K562 (cell line): ENCODE data around the gene DAPP1. TPM values are rescaled to one million over a fixed set of nuclear protein-coding genes. Genes with fewer than 3 reads are reported as not detected.
A peak's percentile ranks its signal among the peaks of the same experiment; 100 is the strongest.

Source experiments
- ATAC-seq: fragments of 200-7000 bp; cut with Tn5 transposase; 3 replicates; pipeline ENCODE4 v1.9.1; 2020; ENCODE audit warnings: moderate library complexity
- BruUV-seq: library from RNA; stranded (reverse); fragments of 400-500 nt; replicated peaks from 2 replicates; lab custom pipeline; 2021; lab: Mats Ljungman, UMichigan
- CTCF ChIA-PET: fragments of 300-600 bp; formaldehyde crosslinking; extraction: SDS; loops from one replicate; lab custom pipeline; 2021; ENCODE audit warnings: low intra/inter-chr PET ratio; lab: Yijun Ruan, JAX
- POLR2A ChIA-PET: fragments of 300-600, 350-650 bp; sonication (Branson Sonifier 250); formaldehyde crosslinking; extraction: SDS; loops from one replicate; lab custom pipeline; 2021; ENCODE audit warnings: antibody characterized with exemption, inconsistent platforms; lab: Yijun Ruan, JAX
- DNase-seq, 4 experiments: peaks; one replicate each; pipeline versions ENCODE4 v3.0.0 to v3.0.0-alpha.2; 2011 to 2018; ENCODE audit warnings: low spot score in 3 of 4, mixed read lengths in 3 of 4; ENCODE audit errors: extremely low read depth in 1 of 4
- FAIRE-seq: peaks from 2 replicates; lab custom pipeline; 2011; peaks lifted over from hg19 to GRCh38; lab: Jason Lieb, UNC
- H2AFZ ChIP-seq: 2 replicates; pipeline ENCODE4 v1.6.0; 2011; ENCODE audit warnings: low read depth, low read length, control low read depth, inconsistent platforms
- H3K27ac ChIP-seq: fragments of 200-600 bp; 3 replicates; pipeline ENCODE4 v1.8.0; 2011; ENCODE audit warnings: low read depth, mild to moderate bottlenecking, control low read depth, inconsistent platforms, low read length, moderate library complexity, mixed read lengths; ENCODE audit errors: extremely low read depth
- H3K27me3 ChIP-seq, 2 experiments: fragments of 300-600 bp in 1 of 2; 2 replicates in 1 of 2; 3 replicates in 1 of 2; pipeline versions ENCODE4 v1.6.0 to v1.8.0; 2011; ENCODE audit warnings: inconsistent platforms in 2 of 2, low read length in 2 of 2, mild to moderate bottlenecking in 1 of 2, mixed read lengths in 1 of 2, moderate library complexity in 1 of 2; ENCODE audit not compliant: control insufficient read depth in 2 of 2, insufficient read depth in 2 of 2
- H3K36me3 ChIP-seq: fragments of 300-600 bp; 3 replicates; pipeline ENCODE4 v1.8.0; 2011; ENCODE audit warnings: mild to moderate bottlenecking, low read length, inconsistent platforms; ENCODE audit not compliant: control insufficient read depth, insufficient read depth
- H3K4me1 ChIP-seq, 2 experiments: fragments of 200-600 bp in 1 of 2; replicated peaks in 1 of 2; 2 replicates in 1 of 2; 3 replicates in 1 of 2; pipeline versions ENCODE4 v1.5.1 to v1.8.0; 2011; ENCODE audit warnings: inconsistent platforms in 2 of 2, low read length in 2 of 2, mild to moderate bottlenecking in 1 of 2, mixed read lengths in 1 of 2, moderate library complexity in 1 of 2; ENCODE audit not compliant: control insufficient read depth in 2 of 2, insufficient read depth in 2 of 2
- H3K4me2 ChIP-seq: 2 replicates; pipeline ENCODE4 v1.6.1; 2011; ENCODE audit warnings: low read length, control low read depth, inconsistent platforms, mixed read lengths; ENCODE audit not compliant: insufficient read depth
- H3K4me3 ChIP-seq: fragments of 200-600 bp; sonication (generic), shearing (Covaris generic); 2 replicates; pipeline ENCODE4 v1.5.1; 2016; ENCODE audit warnings: control low read depth, inconsistent platforms
- H3K79me2 ChIP-seq: fragments of 200-600 bp; 3 replicates; pipeline ENCODE4 v1.8.0; 2011; ENCODE audit warnings: low read length, inconsistent platforms; ENCODE audit not compliant: control insufficient read depth, insufficient read depth
- H3K9ac ChIP-seq, 2 experiments: 2 replicates each; pipeline versions ENCODE4 v1.6.0 to v1.6.1; 2011; ENCODE audit warnings: low read depth in 2 of 2, low read length in 2 of 2, control low read depth in 1 of 2, inconsistent platforms in 1 of 2, mild to moderate bottlenecking in 1 of 2, mixed read lengths in 1 of 2; ENCODE audit not compliant: insufficient read depth in 1 of 2
- H3K9me1 ChIP-seq: one replicate; pipeline ENCODE4 v1.6.0; 2011; ENCODE audit warnings: inconsistent platforms, mild to moderate bottlenecking, low read length, moderate library complexity; ENCODE audit not compliant: control insufficient read depth, insufficient read depth
- H3K9me3 ChIP-seq: replicated peaks from 2 replicates; pipeline ENCODE4 v1.5.1; 2011; ENCODE audit warnings: low read depth, low read length, inconsistent platforms; ENCODE audit not compliant: control insufficient read depth, insufficient read depth
- H4K20me1 ChIP-seq: replicated peaks from 2 replicates; pipeline ENCODE4 v1.6.1; 2011; ENCODE audit warnings: low read length, inconsistent platforms, mixed read lengths; ENCODE audit not compliant: control insufficient read depth, insufficient read depth
- ADNP ChIP-seq: fragments of 200-800 bp; sonication (Bioruptor generic); IDR thresholded peaks from 2 replicates; pipeline ENCODE4 v1.6.1; 2016; ENCODE audit warnings: missing genetic modification characterization, missing compliant biosample characterization
- ATF4 ChIP-seq: fragments of 450-650 bp; formaldehyde crosslinking; IDR thresholded peaks from 2 replicates; pipeline ENCODE4 v1.4.0; 2022; ENCODE audit warnings: mild to moderate bottlenecking, moderate library complexity
- CXXC5 ChIP-seq: fragments of 250-450 bp; sonication (Bioruptor Pico); IDR thresholded peaks from 2 replicates; pipeline ENCODE4 v1.8.0; 2022; ENCODE audit warnings: inconsistent platforms, mild to moderate bottlenecking, moderate library complexity
- ETS1 ChIP-seq: conservative IDR thresholded peaks from 2 replicates; pipeline ENCODE4 v1.6.1; 2011; ENCODE audit warnings: low read depth, mild to moderate bottlenecking, low read length; ENCODE audit not compliant: control insufficient read depth
- HCFC1 ChIP-seq: IDR thresholded peaks from 2 replicates; pipeline ENCODE4 v1.6.1; 2012; ENCODE audit warnings: low read depth, low read length, improper control_type of control experiment
- HMBOX1 ChIP-seq: sonication (generic); IDR thresholded peaks from 2 replicates; pipeline ENCODE4 v1.6.1; 2016
- KAT7 ChIP-seq: sonication (generic); formaldehyde crosslinking; IDR thresholded peaks from 2 replicates; pipeline ENCODE4 v1.8.0; 2022; ENCODE audit warnings: missing genetic modification reagents, mild to moderate bottlenecking, borderline replicate concordance
- NEUROD1 ChIP-seq: fragments of 150-350 bp; IDR thresholded peaks from 2 replicates; pipeline ENCODE4 v1.6.1; 2014; ENCODE audit warnings: borderline replicate concordance, low read length, low read depth; ENCODE audit not compliant: partially characterized antibody
- NR1H2 ChIP-seq: sonication (generic); formaldehyde crosslinking; IDR thresholded peaks from 2 replicates; pipeline ENCODE4 v1.4.0; 2020; ENCODE audit warnings: mild to moderate bottlenecking, missing genetic modification reagents
- POLR2G ChIP-seq: fragments of 200-400 bp; formaldehyde crosslinking; IDR thresholded peaks from 2 replicates; pipeline ENCODE4 v1.6.1; 2017; ENCODE audit warnings: low read depth, mild to moderate bottlenecking, antibody characterized with exemption, low read length, moderate library complexity
- RBM15 ChIP-seq: fragments of 200-400 bp; formaldehyde crosslinking; IDR thresholded peaks from 2 replicates; pipeline ENCODE4 v1.6.1; 2018; ENCODE audit warnings: mild to moderate bottlenecking, low read length, moderate library complexity; ENCODE audit not compliant: insufficient read depth
- SMARCE1 ChIP-seq: fragments of 450-650 bp; IDR thresholded peaks from 2 replicates; pipeline ENCODE4 v1.7.1; 2016; ENCODE audit warnings: mild to moderate bottlenecking
- STAG1 ChIP-seq: sonication (generic); formaldehyde crosslinking; IDR thresholded peaks from 2 replicates; pipeline ENCODE4 v1.5.0; 2020; ENCODE audit warnings: missing genetic modification reagents, borderline replicate concordance
- ZBTB26 ChIP-seq: fragments of 450-650 bp; formaldehyde crosslinking; IDR thresholded peaks from 2 replicates; pipeline ENCODE4 v1.4.0; 2022; ENCODE audit warnings: missing genetic modification characterization
- ZFPM2 ChIP-seq: fragments of 250-450 bp; sonication (Bioruptor Pico); IDR thresholded peaks from 2 replicates; pipeline ENCODE4 v1.5.1; 2022; ENCODE audit warnings: mild to moderate bottlenecking
- ZNF140 ChIP-seq: fragments of 250-450 bp; sonication (Bioruptor Pico); IDR thresholded peaks from 2 replicates; pipeline ENCODE4 v1.8.0; 2021; ENCODE audit warnings: moderate library complexity, mild to moderate bottlenecking, inconsistent platforms
- WGBS: fragments of 100-300 bp; shearing (Covaris generic); methylation state at CpG from one replicate; pipeline ENCODE4 v1.1.6; 2016; ENCODE audit warnings: low coverage, mixed read lengths; ENCODE audit not compliant: insufficient coverage; ENCODE audit errors: missing lambda C conversion rate; 5-methylcytosine and 5-hydroxymethylcytosine counted together
- in situ Hi-C: fragments of 300-500 bp; cut with MboI; formaldehyde crosslinking; loops from 4 replicates; pipeline ENCODE4 v1.15.0; 2018; ENCODE audit warnings: inconsistent platforms, mixed read lengths
- intact Hi-C: fragments of 100-400 bp; cut with micrococcal nuclease; formaldehyde crosslinking; loops from 2 replicates; pipeline ENCODE4 v1.14.2; 2022
- polyA plus RNA-seq, 8 experiments: library from polyadenylated mRNA; depleted of rRNA in 4 of 8; stranded (reverse) in 5 of 8; unstranded in 3 of 8; fragments of >200 nt; fragmentation: Nextera tagmentation in 2 of 8; fragmentation: Illumina TruSeq in 1 of 8; extraction: Ambion mirVana in 2 of 8; extraction: Trizol in 1 of 8; gene quantifications; 2 replicates each; pipeline versions ENCODE4 v1.2.1 to v1.2.3, GENCODE V29; 2011 to 2014; ENCODE audit warnings: inconsistent platforms in 1 of 8, missing spikeins in 1 of 8
- total RNA-seq, 7 experiments: library from RNA; depleted of rRNA in 6 of 7; stranded (reverse); fragments of >200 nt in 6 of 7; fragmentation: Illumina TruSeq in 2 of 7; extraction: Trizol in 2 of 7; gene quantifications; 2 replicates each; pipeline versions ENCODE4 v1.2.1 to v1.2.3, GENCODE V29; 2011 to 2021; ENCODE audit warnings: low replicate concordance in 1 of 7

The DAPP1 gene
- total and polyA plus RNA-seq, 9 of the 15 experiments (the other 6 are each of a cell fraction or from before 2014, with no cell fraction given) = 1.9 to 7.2 (median 3.6) TPM

GRCh38 chr4:99893839-99894160 lies 77.2 kb downstream of the DAPP1 start (continued):
- TF ChIP-seq ZFPM2 (CRISPR knock-in tag) (no peak), RBM15 (no peak)

- no peaks in the 10 kb centered on the region for H3K27me3 ChIP-seq
- peak within 1 kb of the TSS; percentile 91 for H3K4me3 ChIP-seq
- no peaks in the 10 kb centered on the region for H3K9me3 ChIP-seq
- ATAC-seq (peak; percentile 99), FAIRE-seq (peak; percentile 82), DNase-seq (peak; percentile 93 to 94 (median 93))
- ChIA-PET CTCF (no interaction called here), POLR2A (interaction anchor here (0.6 to 2.3 kb wide), 8 partner anchors 24 to 1091 kb away, joined by 3 to 11 read pairs (median 4); partner anchors contain the start of genes DNAJB14 and H2AZ1)
- no peaks in the 10 kb centered on the region for H3K9me1 ChIP-seq
- intact Hi-C loops (loop anchor here (2.0 kb wide), 1 partner anchor 54 kb away; no protein-coding TSS in a partner anchor), in situ Hi-C loops (no loop called here)
- H3K4me2 ChIP-seq = peak within 1 kb of the TSS; percentile 93
- peaks cover 0 to 3% of the 10 kb centered on the region in 2 experiments; a peak in 4 of 5 replicates for H3K4me1 ChIP-seq
- H3K36me3 ChIP-seq = peaks cover 20% of the 10 kb centered on the region
- H3K79me2 ChIP-seq = peaks cover 38% of the 10 kb centered on the region
- H4K20me1 ChIP-seq = no peaks in the 10 kb centered on the region
- peak within 1 kb of the TSS; percentile 81 for H3K27ac ChIP-seq
- no TSS peak for BruUV-seq
- 4% methylated on average over 17 of the region's 40 CpGs for WGBS
- peak within 1 kb of the TSS; percentile 87 to 96 for H3K9ac ChIP-seq
- peak within 1 kb of the TSS; percentile 89 for H2AFZ ChIP-seq
- TF ChIP-seq HMBOX1 = no peak
- TF ChIP-seq HCFC1 = peak; percentile 75
- peak; percentile 61 for TF ChIP-seq POLR2G
- no peak for TF ChIP-seq ZBTB26
- TF ChIP-seq ETS1 = peak; percentile 72; the same call in 1 of the 2 replicates
- TF ChIP-seq NEUROD1 = no peak
- TF ChIP-seq STAG1 (CRISPR knock-in tag) = no peak
- TF ChIP-seq ZNF140 (CRISPR knock-in tag) = no peak
- peak; percentile 88 for TF ChIP-seq CXXC5 (CRISPR knock-in tag)
- TF ChIP-seq ATF4 (CRISPR knock-in tag) = no peak
- no peak for TF ChIP-seq SMARCE1
- TF ChIP-seq ADNP (tag) = no peak
- no peak for TF ChIP-seq NR1H2 (CRISPR knock-in tag)
- peak; percentile 86; the same call in 1 of the 2 replicates for TF ChIP-seq KAT7
Observed at GRCh38 chr4:99894161-99894997, 77.8 kb downstream of the DAPP1 start, which contains the start of gene LAMTOR3. LAMTOR3 (minus strand) TSS chr4:99894427; CDS start chr4:99893963, 464 bp downstream.
